HG03354 (cell line): ENCODE data around the gene TMBIM1.

Experiments used
- ATAC-seq: cut with Tn5 transposase; IDR thresholded peaks from one replicate; pipeline ENCODE4 v1.9.1; 2021; ENCODE audit warnings: mild to moderate bottlenecking; ENCODE audit not compliant: unreplicated experiment, poor library complexity, severe bottlenecking

The TMBIM1 gene

GRCh38 chr2:218261423-218262236 is 30.7 kb downstream of the TMBIM1 start:
- no peak for ATAC-seq

- ATAC-seq, result no peak
Observed at GRCh38 chr2:218260742-218261422, 31.4 kb downstream of the TMBIM1 start, which contains the start of gene GPBAR1. Gene GPBAR1, plus strand, starts transcription at chr2:218261015. Its CDS starts 1,710 bp downstream, at chr2:218262725.

- no peak for ATAC-seq
Observed at GRCh38 chr2:218260166-218260565, 32.1 kb downstream of the TMBIM1 start.

- no peak for ATAC-seq
Observed at GRCh38 chr2:218259099-218259961, 33.0 kb downstream of the TMBIM1 start.

- ATAC-seq, result peak; percentile 88
Observed at GRCh38 chr2:218257390-218257981, 34.8 kb downstream of the TMBIM1 start.

GRCh38 chr2:218256612-218257350 is 35.5 kb downstream of the TMBIM1 start:
- no peak for ATAC-seq

GRCh38 chr2:218255446-218255845 is 36.9 kb downstream of the TMBIM1 start:
- ATAC-seq, result no peak

- no peak for ATAC-seq
Observed at GRCh38 chr2:218253232-218253625, 39.1 kb downstream of the TMBIM1 start.

GRCh38 chr2:218252509-218253231 is 39.6 kb downstream of the TMBIM1 start:
- ATAC-seq, result no peak

GRCh38 chr2:218249691-218250090 is 42.6 kb downstream of the TMBIM1 start:
- no peak for ATAC-seq

GRCh38 chr2:218245214-218245613 is 47.1 kb downstream of the TMBIM1 start:
- ATAC-seq, result no peak

- ATAC-seq, result no peak
Observed at GRCh38 chr2:218244665-218245064, 47.6 kb downstream of the TMBIM1 start.

- ATAC-seq, result no peak
Observed at GRCh38 chr2:218244204-218244603, 48.1 kb downstream of the TMBIM1 start.

GRCh38 chr2:218238887-218239286 is 53.4 kb downstream of the TMBIM1 start:
- ATAC-seq, result no peak

GRCh38 chr2:218236829-218237228 is 55.5 kb downstream of the TMBIM1 start:
- no peak for ATAC-seq

- ATAC-seq, result no peak
Observed at GRCh38 chr2:218235017-218235416, 57.3 kb downstream of the TMBIM1 start.

GRCh38 chr2:218234521-218234920 is 57.8 kb downstream of the TMBIM1 start:
- ATAC-seq, result no peak

GRCh38 chr2:218233543-218233942 is 58.8 kb downstream of the TMBIM1 start:
- ATAC-seq, result no peak

- peak; percentile 85 for ATAC-seq
Observed at GRCh38 chr2:218230882-218231281, 61.4 kb downstream of the TMBIM1 start.
